HG03469 (cell line): Measurements from ENCODE around the gene DGLUCY.
"Not testable (repeated sequence)": the region's sequence is repeated elsewhere in the genome, so short reads cannot be mapped to it uniquely, and the experiment has no call there.

Experiments used
- ATAC-seq: cut with Tn5 transposase; IDR thresholded peaks from one replicate; pipeline ENCODE4 v1.9.1; 2021; ENCODE audit warnings: mild to moderate bottlenecking, moderate library complexity, moderate number of reproducible peaks; ENCODE audit not compliant: unreplicated experiment

Gene DGLUCY

GRCh38 chr14:91108941-91109611, 4.8 kb upstream of the DGLUCY start:
- ATAC-seq, result no peak

GRCh38 chr14:91111443-91111842, 2.4 kb upstream of the DGLUCY start:
- no peak for ATAC-seq

GRCh38 chr14:91112194-91112593, 1.7 kb upstream of the DGLUCY start:
- ATAC-seq, result no peak

- ATAC-seq, result peak; percentile 67
Measured at GRCh38 chr14:91114079-91115065, 499 bp downstream of the DGLUCY start.

GRCh38 chr14:91115986-91116770, 2.3 kb downstream of the DGLUCY start:
- no peak for ATAC-seq

- ATAC-seq, result no peak
Measured at GRCh38 chr14:91116913-91117588, 3.2 kb downstream of the DGLUCY start.

- no peak for ATAC-seq
Measured at GRCh38 chr14:91117960-91118359, 4.1 kb downstream of the DGLUCY start.

GRCh38 chr14:91118511-91119068, 4.7 kb downstream of the DGLUCY start:
- no peak for ATAC-seq

- no peak for ATAC-seq
Measured at GRCh38 chr14:91119556-91120311, 5.9 kb downstream of the DGLUCY start.

GRCh38 chr14:91123201-91123600, 9.3 kb downstream of the DGLUCY start:
- no peak for ATAC-seq

- ATAC-seq, result not testable (repeated sequence)
Measured at GRCh38 chr14:91124406-91125270, 10.8 kb downstream of the DGLUCY start.

- no peak for ATAC-seq
Measured at GRCh38 chr14:91125271-91125660, 11.4 kb downstream of the DGLUCY start.

GRCh38 chr14:91125801-91126200, 11.9 kb downstream of the DGLUCY start:
- ATAC-seq, result no peak

GRCh38 chr14:91126761-91127160, 12.9 kb downstream of the DGLUCY start:
- ATAC-seq, result no peak

GRCh38 chr14:91127401-91127801, 13.5 kb downstream of the DGLUCY start:
- no peak for ATAC-seq

GRCh38 chr14:91127924-91128323, 14.1 kb downstream of the DGLUCY start:
- ATAC-seq, result no peak

GRCh38 chr14:91128699-91129098, 14.8 kb downstream of the DGLUCY start:
- no peak for ATAC-seq

- no peak for ATAC-seq
Measured at GRCh38 chr14:91129261-91129660, 15.4 kb downstream of the DGLUCY start.

- no peak for ATAC-seq
Measured at GRCh38 chr14:91135039-91135438, 21.2 kb downstream of the DGLUCY start.
